Hematopoietic multipotent progenitor cell treated with erythropoietin and hydrocortisone succinate and interleukin-3 and kit ligand, for 6 days (in vitro differentiated cells): ENCODE results near the gene TLN1.

Source experiments
- DNase-seq: peaks from one replicate; pipeline ENCODE4 v3.0.0-alpha.2; 2015

Gene TLN1

DNA sequence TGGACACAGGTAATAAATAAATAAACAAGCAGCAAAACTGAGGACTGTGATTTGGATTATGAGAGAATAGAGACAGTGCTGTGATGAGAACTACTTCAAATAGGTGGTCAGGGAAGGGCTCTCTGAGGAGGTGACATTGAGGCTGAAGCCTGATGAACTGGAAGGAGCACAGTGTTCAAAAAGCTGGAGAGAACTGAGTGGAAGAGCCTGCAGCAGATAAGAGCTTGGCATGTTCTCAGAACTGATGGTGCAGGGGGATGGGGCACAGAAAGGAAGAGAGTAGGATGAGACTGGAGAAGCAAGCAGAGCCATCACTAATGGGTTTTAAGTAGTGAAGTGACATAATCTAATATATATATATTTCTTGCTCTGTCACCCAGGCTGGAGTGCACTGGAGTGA lies 31.1 kb downstream of the TLN1 start:
- DNase-seq = no peak

DNA sequence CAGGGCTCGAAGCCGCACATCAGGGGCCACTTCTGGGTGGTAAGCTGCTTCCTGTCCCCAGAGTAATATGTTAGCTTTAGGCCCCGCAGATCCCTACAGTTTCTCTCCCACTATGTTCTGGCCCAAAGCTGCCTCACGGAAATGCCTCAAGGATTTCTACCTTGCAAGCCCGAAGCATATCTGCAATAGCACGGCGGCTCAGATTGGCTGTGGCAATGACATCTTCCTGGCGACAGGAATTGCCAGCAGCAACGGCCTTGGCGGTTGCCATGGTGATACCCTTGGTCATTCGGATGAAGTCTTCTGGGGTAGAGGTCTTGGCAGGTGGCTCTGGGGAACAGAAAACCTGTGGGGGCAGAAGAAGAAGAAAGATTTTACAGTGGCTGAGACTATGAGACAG lies 32.0 kb downstream of the TLN1 start:
- no peak for DNase-seq

DNA sequence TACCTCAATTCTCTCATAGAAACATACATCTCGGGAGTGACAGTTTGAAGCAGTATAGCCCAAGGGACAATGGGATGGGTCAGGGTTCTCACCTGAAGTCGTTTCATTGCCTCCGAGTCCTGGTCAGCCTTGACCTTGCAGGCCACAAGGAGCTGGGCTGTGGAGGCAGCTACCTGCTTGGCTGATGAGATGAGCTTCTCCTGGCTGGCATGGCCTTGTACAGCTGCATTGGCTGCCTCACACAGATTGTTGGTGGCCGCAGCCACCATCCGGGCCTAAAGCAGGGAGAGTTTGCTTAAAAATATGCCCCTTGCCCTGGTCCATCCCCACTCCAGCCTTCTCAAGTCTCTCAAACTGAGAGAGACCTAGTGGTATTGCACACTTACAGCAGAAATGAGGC lies 33.8 kb downstream of the TLN1 start:
- DNase-seq = no peak

DNA sequence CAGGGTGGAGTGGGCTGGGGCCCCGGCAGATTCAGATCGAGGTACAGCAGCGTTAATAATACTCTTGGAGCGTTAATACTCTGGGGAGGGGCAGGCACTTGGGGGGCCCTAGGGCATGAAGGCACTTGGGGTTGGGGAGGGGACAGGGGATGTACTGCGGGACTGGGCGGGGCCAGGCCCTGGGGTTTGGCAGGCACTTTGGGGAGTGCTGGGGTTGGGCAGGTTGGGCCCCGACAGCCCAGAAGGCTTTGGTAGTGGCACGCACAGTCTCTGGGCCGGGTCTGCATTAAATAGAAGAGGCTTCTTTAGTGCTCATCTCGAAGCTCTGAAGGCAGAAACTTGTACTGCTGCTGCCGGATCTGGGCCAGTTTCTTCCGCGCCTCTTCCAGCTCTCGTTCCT lies 34.5 kb downstream of the TLN1 start:
- no peak for DNase-seq

DNA sequence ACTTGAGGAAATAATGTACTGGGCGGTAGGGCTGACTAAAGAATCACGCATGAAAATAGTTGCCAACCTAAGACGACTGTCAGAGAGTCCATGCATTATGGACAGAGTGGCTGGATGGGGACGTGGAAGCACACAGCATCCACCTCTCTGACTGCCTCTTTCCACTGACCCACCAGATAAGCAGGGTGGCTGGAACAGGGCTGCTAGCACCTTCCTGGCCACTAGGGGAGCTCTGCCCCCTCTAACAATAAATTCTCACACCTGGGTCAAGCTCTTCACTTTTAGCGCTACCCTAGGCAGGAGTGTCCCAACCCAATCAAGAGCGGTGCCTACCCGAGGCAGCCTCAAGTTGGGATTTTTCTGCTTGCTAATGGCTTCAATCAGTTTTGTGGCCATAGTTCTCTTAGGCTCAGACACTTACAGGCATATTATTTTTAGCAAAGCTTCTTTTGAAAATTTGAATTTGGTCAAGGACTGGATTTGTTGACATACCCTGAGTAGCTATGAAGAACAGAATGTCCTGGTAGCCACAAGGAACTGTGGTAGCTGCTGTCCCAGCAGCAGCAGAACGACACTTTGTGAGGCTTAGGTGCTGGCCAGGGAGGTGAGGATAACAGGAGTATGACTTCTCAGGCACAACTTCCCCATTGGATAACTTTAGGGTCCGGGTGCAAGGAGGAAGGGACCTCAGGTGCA lies 35.3 kb downstream of the TLN1 start:
- peak; percentile 81 for DNase-seq

DNA sequence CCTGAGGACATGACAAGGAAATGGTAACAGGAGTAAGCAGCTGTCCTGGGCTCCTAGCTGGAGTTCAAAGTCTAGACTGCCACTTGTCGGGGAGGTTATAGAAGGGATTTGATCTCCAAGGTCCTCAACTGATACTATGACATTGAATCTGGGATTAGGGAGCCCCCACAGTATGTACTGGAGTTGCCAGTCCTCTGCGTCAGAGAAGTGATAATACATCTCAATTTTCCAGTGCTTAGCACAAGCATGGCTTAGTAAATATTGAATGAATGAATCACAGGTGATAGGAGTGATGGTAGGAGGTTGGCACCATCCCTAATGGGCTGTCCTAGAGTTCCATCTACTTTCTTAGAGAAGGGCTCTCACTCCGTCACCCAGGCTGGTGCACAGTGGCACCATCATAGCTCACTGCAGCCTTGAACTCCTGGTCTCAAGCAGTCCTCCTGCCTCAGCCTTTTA lies 36.0 kb downstream of the TLN1 start:
- no peak for DNase-seq

DNA sequence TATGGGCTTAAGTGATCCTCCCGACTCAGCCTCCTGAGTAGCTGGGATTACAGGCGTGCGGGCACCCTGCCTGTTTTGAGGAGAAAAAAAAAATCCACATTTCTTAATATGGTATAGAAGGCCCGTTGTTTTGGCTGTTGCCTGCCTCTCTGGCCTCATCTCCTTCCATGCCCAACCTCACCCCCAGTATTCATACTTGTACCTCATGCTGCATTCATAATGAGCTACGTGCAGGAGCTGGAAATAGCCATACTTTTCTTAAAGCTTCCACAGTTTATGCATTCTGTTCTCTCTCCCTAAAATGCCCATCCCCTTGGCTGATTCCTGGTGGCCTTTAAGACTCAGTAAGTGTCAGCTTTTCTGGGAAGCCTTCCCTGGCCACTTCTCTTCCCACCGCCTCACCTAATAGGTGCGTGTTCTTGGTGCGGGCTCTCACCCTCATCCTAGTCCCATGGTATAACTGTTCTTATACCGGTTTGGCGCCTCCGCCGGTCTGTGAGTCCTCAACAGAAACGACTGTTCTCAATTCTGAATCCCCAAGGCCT lies 40.2 kb downstream of the TLN1 start:
- DNase-seq = no peak

DNA sequence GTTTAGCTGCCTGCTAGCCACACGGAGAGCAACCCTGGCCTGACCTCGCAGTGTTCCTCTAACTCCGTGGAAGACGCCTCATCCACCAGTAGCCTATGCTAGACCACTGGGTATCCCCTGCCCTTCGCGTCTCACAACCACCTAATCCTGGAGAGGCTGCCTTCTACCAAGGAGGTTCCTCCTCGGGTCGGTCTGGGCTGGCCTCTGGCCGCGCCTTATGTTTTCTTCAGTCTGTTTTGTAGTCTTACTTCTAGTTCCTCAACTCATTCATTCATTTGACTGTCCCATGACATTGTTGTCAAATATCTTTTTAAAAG lies 40.7 kb downstream of the TLN1 start:
- DNase-seq = peak; percentile 32

DNA sequence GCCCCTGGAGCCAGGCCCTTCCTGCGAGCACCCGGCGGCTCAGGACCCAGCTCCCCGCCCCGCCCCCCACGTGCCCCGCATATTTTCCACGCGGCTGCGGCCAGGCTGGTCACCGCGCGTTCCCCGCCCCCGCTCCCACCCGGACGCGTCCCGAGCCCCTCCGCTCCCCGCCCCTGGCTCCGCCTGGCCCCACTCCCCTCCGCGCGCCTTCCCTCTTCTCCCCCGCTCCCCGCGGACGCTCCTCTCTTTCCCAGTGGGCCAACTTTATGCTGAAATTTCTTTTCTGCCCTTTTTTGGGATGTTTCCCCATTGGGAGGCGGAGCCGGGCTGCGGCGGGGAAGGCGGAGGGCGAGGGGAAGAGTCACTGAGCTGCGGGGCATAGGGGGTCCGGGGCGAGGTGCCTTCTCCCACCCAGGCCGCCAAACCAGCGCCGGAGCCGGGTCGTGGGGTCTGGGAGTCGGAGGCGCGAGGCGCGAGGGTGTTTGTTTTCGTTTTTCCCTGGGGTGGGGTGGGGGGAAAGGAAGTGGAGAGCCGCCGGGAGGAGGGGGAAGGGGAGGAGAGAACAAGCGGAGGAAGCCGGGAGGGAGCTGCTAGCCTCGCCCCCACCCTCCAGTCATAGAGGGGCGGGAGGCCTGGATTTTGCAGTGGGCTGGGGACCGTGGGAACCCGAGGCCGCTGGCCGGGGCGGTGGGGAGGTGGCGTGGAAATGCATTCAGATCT lies 41.2 kb downstream of the TLN1 start:
- DNase-seq = peak; percentile 45

DNA sequence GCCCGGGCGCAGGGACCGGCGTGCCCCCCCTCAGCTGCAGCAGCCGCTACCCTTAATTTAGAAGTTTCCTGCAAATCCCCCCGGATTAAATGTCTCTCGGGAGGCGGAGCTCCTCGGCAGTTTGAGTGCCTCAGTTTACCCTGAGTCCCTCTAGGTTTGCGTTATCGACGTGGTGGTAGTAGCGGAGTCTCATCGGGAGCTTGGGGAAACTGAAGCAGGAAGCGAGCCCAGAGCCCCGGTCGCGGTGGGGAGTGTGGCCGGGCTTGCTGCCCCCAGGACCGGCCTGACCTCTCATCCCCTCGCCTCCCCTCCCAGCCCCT lies 41.7 kb downstream of the TLN1 start:
- no peak for DNase-seq

DNA sequence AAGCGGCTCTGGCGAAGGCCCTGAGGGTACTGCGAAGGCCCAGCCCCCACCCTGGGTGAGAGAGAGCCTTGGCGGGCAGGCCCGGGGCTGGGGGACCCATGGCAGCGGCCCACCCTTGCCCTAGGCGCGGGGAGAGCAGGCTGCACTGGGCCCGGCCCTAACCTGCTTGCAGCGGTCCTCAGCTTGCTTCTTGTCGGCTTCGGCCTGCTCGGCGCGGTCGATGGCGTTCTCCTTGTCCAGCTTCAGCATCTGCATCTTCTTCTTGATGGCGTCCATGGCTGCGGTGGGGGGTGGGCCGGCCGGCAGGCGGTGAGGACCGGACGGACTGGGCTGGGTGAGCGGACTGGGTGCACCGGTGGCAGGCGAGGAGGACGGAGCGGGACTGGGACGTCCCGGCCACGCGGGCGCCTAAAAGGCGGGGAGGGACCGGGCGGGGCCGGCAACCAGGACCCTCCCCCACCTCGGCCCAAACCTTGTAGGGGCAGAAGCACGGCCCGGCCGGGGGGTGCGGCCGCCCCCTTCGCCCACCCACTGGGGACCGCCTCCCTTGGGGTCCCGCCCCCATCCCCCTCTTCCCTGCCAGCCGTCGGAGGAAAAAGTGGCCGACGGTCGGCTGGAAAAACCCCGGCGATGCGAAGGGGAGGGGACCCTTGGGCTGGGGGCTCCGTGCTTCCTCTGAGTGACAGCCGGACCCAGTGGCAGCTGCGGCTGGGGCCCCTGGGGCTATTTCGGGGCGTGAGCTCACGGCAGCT lies 42.3 kb downstream of the TLN1 start, which contains the start of gene TPM2:
TPM2 (minus strand) TSS at position 384 of the 752 bp plus-strand sequence; CDS start at position 276, 108 bp downstream.
- DNase-seq = no peak

DNA sequence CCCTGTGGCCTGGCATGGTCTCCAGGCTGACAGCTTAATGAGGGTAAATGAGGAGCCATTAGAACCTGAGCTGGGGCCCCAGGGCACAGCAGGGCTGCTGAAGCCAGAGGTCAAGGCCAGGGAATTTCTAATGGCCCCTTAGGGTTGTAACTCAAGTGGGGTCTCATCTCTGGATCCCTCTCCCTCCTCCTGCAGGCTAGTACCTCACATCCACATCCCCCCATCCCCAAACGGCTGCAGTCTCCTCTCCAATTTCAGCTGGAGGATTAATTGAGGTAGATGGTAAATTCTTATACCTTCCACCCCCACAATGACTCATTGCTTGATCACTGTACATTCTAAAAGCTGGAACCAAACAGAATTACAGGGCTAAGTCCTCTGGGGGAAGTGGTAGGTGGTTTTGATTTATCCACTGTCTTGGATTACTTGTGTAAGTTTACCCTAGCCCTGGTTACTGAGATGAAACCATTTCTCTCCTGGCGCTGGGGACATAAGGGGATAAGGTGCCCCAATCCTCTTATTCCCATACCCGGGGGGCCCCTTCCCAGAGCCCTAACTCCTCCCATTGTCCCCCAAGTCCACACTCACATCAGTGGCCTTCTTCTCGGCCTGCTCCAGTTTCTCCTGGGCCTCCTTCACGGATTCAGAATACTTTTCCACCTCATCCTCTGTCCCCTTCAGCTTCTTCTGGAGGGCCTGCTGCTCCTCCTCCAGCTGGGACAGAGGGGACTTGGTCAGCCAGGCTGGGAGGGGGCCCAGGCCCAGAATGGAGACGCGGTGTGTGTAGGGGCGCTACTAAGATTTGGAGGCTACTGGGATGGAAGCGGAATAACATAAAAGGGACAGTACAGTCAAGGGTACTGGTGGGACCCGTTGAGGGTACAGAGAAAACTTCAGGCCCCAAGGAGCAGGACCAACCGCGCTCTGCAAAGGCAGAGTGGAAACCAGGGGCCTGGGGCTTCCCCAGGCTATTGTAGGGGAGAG lies 43.1 kb downstream of the TLN1 start:
- DNase-seq = peak; percentile 17

DNA sequence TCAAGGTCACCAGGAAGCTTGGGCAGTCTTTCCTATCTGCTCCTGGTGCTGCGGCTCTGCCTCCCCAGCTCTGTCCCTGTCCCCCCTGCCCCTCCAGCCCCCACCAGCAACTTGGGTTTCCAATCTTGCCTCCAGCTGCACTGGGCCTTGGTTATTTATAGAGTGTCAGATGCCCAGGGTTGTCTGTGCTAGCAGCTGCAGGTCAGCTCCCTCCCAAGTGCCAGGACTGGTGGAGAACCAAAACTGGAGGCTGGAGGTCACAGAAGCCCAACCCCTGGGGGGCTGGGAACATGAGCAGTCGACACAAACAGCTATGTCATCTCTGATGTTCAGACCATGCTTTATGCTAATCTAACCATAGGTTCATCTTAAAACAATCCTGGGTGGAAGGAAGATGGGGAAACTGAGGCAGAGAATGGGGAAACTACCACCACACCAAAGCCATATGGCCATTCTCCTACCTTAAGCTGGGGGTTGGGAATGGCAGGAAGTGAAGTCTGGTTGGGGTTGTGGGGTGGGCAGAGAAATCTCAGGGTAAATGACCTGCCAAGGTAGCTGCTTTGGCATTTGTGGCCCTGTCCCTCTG lies 43.9 kb downstream of the TLN1 start:
- no peak for DNase-seq

DNA sequence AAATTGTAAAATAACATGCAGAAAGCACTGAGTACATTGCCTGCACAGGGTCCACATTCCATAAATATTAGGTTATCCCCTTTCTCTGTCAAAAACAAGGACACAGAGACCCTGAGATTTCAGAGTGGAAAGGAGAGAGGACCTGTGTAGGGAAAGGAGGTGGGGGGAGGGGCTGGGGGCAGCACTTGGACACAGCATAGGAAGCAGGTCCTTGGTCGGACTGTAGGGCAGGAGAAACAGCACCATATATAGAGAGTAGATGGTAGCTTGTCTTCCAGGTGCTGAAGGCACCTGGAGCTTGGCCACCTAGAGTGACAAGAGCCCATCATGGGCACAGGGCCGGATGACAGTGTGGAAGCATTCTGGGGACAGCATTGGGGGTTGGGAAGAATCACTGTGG lies 44.7 kb downstream of the TLN1 start:
- DNase-seq = no peak

DNA sequence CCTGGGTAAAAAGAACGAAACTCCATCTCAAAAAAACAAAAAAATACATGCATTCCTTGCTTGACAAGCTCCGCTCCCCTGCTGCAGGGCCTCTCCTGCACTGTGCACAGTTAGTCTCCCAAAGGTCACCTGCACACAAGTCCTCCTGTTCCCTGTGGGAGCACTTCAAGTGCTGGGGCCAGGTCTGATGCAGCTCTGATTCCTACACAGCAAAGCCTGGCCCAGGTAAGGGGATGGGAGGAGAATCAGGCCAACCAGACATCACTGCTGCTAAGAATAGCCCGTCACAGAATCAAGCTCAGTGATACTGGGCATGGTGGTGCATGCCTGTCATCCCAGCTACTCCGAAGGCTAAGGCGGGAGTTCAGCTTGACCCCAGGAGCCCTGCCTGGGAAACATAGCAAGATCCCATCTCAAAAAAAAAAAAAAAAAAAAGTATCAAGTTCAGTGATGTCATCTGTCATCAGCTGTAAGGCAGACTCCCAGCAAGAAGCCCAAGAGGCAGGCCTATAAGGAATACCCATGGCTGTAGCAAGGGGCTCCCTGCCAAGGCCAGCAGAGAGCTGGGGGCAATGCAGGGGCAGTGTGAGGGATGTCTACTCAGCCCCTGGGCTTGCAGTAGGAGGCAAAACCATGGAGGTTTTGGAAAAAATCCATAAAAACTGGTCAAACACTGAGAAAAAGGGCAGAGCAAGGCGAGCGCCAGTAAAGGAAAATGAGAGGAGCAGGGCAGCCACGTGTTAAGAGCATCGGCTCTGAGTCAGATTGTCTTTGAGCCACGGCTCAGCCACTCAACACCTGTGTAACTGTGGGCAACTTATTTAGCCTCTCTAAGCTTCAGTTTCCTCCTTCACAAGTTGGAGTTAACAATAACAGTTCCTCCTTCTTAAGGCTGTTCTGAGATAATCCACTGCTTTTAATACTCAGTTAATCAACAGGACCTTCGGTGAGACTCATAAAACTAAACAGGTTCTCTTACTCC lies 45.5 kb downstream of the TLN1 start:
- DNase-seq = no peak

DNA sequence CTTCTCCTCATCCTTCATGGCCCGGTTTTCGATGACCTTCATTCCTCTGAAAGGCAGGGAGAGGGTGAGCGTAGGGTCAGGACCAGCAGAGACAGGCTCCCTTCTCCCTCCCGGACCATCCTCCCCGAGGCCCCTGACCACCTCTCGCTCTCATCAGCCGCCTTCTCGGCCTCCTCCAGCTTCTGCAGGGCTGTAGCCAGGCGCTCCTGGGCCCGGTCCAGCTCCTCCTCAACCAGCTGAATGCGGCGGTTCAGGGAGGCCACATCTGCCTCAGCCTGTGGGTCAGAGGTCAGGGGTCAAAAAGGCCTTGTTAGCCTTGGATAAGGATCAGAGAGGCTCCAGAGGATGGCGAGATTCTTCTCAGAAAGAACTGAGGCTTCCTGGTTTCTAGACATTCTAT lies 46.5 kb downstream of the TLN1 start:
- no peak for DNase-seq

DNA sequence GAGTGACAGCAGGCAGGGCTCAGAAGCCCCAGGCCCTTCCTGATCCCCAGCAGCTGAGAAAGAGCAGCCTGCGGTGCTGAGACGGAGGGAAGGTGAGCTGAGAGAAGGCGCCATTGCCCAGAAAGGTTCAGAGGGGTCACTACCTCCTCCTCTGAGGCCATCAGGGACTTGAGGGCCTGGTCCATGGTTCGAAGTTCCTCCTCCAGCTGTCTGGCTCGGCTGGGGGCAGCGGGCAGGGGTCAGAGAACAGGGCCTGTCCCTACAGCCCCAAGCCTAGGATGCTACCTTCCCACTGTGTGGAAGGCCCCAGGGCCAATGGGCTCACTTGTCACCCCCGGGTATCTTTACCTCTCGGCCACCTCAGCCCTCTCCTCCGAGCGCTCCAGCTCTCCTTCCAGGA lies 47.1 kb downstream of the TLN1 start:
- no peak for DNase-seq

DNA sequence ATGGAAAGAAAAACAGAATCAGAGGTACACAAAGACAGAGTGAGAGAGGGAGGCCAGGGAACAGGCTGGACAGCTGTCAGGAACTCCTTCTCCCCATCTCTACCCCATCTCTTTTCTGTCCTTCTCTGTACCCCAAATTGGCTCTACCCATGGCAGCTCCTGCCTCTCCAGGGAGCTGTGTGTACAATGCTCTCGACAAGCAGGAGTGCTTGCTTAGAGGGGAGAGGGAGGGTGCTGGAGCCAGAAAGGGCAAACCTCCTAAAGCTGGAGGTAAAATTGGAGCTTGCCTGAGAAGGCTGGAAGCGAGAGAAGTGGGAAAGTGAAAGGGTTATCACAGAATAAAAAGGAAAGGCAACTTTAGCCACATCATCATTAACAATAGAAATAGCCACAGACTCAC lies 48.7 kb downstream of the TLN1 start:
- DNase-seq = no peak

DNA sequence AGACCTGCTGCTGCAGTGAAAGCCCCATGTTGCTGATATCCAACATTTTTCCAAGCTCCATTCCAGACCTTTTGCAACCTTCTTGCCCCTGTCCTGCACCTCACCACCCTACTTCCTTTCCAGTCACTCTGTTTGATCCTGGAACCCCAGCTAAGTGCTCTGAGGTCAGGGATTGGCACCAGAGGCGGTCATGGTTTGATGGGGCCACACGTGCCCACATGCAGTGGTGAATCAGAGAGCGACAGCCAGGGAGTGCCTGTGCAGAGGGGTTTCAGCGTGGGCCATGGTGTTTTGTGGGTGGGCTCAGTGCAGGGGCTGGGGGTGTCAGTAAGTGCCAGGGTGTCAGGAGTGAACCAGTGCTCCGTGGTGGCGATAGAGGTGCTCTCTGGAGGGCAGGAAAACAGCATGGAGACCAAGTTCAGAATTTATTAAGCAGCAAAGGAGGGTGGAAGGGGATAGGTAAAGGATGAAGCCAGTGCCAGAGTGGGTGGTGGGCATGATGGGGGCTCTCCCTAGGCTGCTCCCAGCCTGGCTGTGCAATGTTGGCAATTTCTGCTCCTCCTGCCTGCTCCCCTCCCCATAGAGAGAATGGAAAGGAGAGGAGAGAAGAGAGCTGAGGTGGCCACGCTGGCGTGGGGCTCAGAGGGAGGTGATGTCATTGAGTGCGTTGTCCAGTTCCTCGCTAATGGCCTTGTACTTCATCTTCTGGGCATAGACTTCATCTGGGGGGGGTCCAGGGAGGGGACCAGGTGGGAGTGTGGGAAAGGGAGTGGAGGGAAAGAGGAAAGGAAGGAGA lies 49.3 kb downstream of the TLN1 start:
- DNase-seq = no peak

DNA sequence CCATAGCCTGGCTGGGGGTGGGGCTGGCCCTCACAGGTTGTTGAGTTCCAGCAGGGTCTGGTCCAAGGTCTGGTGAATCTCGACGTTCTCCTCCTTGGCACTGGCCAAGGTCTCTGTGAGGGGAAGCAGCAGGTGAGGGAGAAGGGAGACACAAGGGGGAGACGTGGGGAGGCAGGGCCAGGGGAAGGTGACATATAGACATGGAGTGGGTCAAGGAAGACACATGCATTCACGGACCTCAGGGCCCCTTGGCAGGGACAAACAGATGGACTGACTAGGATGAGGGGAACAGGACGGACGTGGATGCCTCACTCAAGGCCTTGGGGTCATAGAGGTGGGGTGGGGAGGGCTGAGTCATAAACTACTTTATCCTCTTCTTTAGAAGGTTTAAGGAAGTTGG lies 49.9 kb downstream of the TLN1 start:
- DNase-seq = no peak
